ENCODE results near the gene CWC15.
"Not testable (repeated sequence)": the region's sequence is repeated elsewhere in the genome, so short reads cannot be mapped to it uniquely, and the experiment has no call there.

CWC15 gene

GRCh38 chr11:94973099-94973968 lies at the start of gene CWC15, which contains the start of gene KDM4D:
TSS of gene CWC15 (minus strand) at chr11:94973556. CDS start at chr11:94972185, 1,371 bp downstream.
TSS of gene KDM4D (plus strand) at chr11:94973709. CDS start at chr11:94997373, 23,664 bp downstream.
- DNase-seq (ENCODE audit: low read depth in 2 of 2): peak; percentile 80 to 83

GRCh38 chr11:95021468-95021867 lies 48.1 kb upstream of the CWC15 start:
- not testable (repeated sequence) for DNase-seq (ENCODE audit: low read depth in 2 of 2)

GRCh38 chr11:95016139-95016538 lies 42.8 kb upstream of the CWC15 start:
- DNase-seq (ENCODE audit: low read depth in 2 of 2): no peak

- no peak for DNase-seq (ENCODE audit: low read depth in 2 of 2)
These were observed 40.9 kb upstream of the CWC15 start for GRCh38 chr11:95014184-95014821.

- no peak for DNase-seq (ENCODE audit: low read depth in 2 of 2)
These were observed 38.0 kb upstream of the CWC15 start for GRCh38 chr11:95011376-95011775.

GRCh38 chr11:95005642-95006041 lies 32.3 kb upstream of the CWC15 start:
- DNase-seq (ENCODE audit: low read depth in 2 of 2): no peak

- DNase-seq (ENCODE audit: low read depth in 2 of 2): no peak
These were observed 30.4 kb upstream of the CWC15 start for GRCh38 chr11:95003716-95004115.

GRCh38 chr11:94998285-94998684 lies 24.9 kb upstream of the CWC15 start:
- no peak for DNase-seq (ENCODE audit: low read depth in 2 of 2)

GRCh38 chr11:94997437-94997836 lies 24.1 kb upstream of the CWC15 start:
- DNase-seq (ENCODE audit: low read depth in 2 of 2): no peak

- DNase-seq (ENCODE audit: low read depth in 2 of 2): no peak
These were observed 20.1 kb upstream of the CWC15 start for GRCh38 chr11:94993400-94993943.

GRCh38 chr11:94988748-94989147 lies 15.4 kb upstream of the CWC15 start:
- DNase-seq (ENCODE audit: low read depth in 2 of 2): no peak

- DNase-seq (ENCODE audit: low read depth in 2 of 2): no peak
These were observed 14.0 kb upstream of the CWC15 start for GRCh38 chr11:94987378-94987777.

GRCh38 chr11:94975599-94975998 lies 2.2 kb upstream of the CWC15 start:
- DNase-seq (ENCODE audit: low read depth in 2 of 2): no peak

- DNase-seq (ENCODE audit: low read depth in 2 of 2): no peak
These were observed 822 bp upstream of the CWC15 start for GRCh38 chr11:94974178-94974577.

- DNase-seq (ENCODE audit: low read depth in 2 of 2): no peak
These were observed 657 bp downstream of the CWC15 start for GRCh38 chr11:94972700-94973098.

GRCh38 chr11:94968334-94968958 lies 4.9 kb downstream of the CWC15 start:
- peak in 1 of 2 experiments; percentile 30 for DNase-seq (ENCODE audit: low read depth in 2 of 2)

- DNase-seq (ENCODE audit: low read depth in 2 of 2): no peak
These were observed 8.4 kb downstream of the CWC15 start for GRCh38 chr11:94964934-94965333.

GRCh38 chr11:94961255-94961654 lies 12.1 kb downstream of the CWC15 start:
- no peak for DNase-seq (ENCODE audit: low read depth in 2 of 2)

GRCh38 chr11:94960488-94960887 lies 12.9 kb downstream of the CWC15 start:
- DNase-seq (ENCODE audit: low read depth in 2 of 2): no peak

GRCh38 chr11:94959179-94959578 lies 14.2 kb downstream of the CWC15 start:
- DNase-seq (ENCODE audit: low read depth in 2 of 2): no peak

GRCh38 chr11:94958121-94958696 lies 15.1 kb downstream of the CWC15 start:
- DNase-seq (ENCODE audit: low read depth in 2 of 2): no peak

GRCh38 chr11:94956963-94957362 lies 16.4 kb downstream of the CWC15 start:
- DNase-seq (ENCODE audit: low read depth in 2 of 2): no peak
